DMS79 treated with DMSO at 0.1 percent for 48 hours (cell line): ENCODE data around the gene PSME1.
A peak's percentile ranks its signal among the peaks of the same experiment; 100 is the strongest.

Source experiments
- DNase-seq: peaks from one replicate; lab custom pipeline; 2025; lab: John Stamatoyannopoulos, UW

PSME1 gene

DNA sequence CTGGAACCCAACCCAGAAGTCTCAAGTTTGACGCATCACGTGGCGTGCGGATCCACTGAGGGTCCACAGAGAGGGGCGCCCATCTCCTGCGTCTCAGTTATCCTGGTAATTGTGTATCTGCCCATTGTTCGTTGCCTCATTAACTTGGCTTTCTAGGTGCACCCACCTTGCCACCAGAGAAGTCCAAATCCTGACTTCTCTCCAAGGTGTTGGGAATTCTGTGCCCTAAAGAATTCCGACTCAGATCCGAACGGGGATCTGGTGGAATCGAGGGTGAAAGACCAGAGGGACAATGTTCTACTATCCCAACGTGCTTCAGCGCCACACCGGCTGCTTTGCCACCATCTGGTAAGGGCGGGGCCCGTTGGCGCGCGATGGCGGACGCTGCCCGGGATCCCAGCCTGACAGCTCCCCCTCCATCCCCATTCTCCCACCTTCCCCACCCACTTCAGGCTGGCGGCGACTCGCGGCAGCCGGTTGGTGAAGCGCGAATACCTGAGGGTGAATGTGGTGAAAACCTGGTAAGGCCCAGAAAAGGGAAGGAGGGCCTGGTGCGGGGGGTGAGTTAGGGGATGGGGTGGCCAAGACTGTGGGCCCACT lies 36.4 kb downstream of the PSME1 start:
- DNase-seq, result peak; percentile 48

DNA sequence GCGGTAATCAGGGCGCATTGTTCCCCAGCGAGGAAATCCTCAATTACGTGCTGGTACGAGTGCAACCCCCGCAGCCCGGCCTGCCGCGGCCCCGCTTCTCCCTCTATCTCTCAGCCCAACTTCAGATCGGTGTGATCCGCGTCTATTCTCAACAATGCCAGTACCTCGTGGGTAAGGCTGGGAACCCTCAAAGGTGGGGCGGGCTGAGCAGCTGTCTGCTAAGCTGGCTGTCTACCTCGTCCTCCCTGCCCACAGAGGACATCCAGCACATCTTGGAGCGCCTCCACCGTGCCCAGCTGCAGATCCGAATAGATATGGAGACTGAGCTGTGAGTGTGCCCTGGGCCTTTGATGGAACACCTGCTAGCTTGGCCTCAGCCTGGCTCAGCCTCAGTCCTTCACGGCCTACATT lies 36.9 kb downstream of the PSME1 start:
- peak; percentile 36 for DNase-seq

DNA sequence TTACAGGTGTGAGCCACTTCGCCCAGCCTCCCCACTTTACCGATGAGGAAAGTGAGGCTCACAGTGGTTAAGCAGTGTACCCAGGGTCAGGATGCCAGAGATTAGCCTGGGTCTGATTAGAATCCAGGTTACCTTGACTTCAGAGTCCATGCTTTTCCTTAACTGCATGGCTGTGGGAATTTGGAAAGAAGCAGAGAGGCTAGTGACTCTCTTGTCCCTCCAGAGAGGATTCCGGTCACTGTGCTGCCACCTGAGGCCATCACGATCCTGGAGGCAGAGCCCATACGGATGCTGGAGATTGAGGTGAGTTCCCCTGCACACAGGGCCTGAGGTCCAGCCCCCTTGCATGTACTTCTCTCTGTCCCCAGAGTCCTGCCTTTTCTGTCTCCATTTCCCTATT lies 40.6 kb downstream of the PSME1 start:
- DNase-seq, result no peak

DNA sequence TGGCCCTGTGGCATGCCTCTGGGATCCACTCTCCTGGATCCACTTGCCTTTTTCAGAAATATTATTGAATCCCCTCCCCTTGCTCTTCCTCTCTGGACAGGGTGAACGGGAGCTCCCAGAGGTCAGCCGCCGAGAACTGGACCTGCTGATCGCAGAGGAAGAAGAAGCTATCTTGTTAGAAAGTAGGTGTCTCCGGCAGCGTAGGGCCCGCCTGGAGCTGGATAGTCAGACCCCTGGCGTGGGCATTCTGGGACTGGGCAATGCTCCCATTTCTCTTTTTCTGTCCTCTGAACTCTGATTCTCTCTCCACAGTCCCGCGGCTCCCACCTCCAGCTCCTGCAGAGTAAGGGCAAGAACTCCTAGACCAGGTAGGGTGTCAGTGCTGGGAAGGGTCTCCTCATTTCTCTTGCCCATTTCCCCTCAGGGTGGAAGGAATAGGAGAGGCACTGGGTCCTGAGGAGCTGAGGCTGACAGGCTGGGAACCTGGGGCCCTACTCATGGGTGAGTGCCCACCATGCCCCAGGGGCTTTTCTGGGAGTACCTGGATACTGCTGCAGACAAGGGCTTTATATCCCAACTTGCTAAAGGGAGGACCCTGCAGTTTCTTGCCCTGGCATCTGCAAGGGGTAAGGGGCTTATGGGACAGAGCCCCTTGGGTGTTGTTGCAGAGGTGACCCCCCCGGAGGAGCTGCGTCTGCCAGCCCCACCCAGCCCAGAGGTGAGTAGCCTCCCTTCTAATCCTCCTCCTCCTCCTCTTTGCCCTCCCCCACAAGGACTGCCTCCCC lies 41.2 kb downstream of the PSME1 start:
- no peak for DNase-seq

DNA sequence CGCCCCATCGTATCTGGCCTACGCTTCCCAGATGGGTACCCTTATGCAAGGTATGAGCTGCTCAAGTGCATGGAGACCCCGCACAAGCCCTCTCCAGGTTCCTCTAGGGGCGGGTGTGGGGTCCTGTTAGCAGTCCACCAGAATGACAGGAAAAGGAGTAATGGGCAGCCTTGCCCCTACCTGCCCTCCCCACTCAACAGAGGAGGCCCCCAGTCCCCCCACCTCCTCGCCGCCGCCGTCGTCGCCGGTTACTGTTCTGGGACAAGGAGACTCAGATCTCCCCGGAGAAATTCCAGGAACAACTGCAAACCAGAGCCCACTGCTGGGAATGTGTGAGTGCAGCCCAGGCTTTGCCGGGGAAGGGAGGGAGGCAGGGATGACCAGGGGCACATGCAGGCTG lies 41.9 kb downstream of the PSME1 start:
- no peak for DNase-seq

DNA sequence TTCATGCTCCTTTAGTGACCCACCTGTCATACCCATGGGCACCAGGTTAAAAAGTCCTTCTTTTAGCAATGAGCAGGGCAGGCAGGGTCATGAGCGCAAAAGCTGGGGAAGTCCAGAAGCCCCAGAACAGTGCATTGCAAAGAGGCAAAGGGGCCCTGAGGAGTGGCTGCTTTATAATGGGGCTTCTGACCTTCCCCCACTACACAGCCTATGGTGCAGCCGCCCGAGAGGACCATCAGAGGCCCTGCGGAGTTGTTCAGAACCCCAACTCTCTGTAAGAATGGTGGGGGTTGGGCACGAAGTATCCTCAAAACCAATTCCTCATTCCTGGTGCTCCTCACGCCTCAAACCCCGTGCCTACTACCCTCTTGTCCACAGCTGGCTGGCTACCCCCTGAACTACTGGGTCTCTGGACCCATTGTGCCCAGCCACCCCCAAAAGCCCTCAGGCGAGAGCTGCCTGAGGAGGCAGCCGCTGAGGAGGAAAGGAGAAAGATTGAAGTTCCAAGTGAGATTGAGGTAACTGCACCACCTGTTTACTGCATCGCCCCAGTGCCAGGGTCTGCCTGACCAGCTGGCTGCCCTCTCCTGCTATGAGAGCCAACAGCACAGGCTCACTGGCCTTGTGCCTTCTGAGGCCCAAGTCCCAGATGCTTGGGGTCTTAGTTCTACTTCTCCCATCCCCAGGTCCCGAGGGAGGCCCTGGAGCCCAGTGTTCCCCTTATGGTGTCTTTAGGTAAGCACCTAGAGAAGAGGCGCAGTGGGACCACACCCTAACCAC lies 42.6 kb downstream of the PSME1 start:
- DNase-seq, result no peak

DNA sequence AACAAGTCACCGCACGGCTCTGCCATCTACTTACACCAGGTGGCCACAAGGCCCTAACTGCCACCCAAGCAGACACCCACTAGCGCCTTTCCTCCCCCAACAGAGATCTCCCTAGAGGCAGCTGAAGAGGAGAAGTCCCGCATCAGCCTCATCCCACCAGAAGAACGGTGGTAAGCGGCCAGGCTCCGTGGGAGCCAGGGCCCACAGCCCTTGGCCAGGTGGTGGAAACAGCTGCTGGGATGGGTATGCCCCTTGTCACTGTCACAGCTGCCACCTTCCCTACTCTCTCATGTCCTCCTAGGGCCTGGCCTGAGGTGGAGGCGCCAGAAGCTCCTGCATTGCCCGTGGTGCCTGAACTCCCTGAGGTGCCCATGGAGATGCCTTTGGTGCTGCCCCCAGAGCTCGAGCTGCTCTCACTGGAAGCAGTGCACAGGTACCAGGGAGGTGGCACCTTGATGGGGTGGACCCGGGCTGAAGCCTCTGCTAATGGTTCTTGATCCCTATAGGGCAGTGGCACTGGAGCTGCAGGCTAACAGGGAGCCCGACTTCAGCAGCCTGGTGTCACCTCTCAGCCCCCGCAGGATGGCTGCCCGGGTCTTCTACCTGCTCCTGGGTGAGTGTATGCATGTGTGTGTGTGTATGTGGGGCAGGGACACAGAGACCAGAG lies 43.4 kb downstream of the PSME1 start:
- DNase-seq, result no peak

DNA sequence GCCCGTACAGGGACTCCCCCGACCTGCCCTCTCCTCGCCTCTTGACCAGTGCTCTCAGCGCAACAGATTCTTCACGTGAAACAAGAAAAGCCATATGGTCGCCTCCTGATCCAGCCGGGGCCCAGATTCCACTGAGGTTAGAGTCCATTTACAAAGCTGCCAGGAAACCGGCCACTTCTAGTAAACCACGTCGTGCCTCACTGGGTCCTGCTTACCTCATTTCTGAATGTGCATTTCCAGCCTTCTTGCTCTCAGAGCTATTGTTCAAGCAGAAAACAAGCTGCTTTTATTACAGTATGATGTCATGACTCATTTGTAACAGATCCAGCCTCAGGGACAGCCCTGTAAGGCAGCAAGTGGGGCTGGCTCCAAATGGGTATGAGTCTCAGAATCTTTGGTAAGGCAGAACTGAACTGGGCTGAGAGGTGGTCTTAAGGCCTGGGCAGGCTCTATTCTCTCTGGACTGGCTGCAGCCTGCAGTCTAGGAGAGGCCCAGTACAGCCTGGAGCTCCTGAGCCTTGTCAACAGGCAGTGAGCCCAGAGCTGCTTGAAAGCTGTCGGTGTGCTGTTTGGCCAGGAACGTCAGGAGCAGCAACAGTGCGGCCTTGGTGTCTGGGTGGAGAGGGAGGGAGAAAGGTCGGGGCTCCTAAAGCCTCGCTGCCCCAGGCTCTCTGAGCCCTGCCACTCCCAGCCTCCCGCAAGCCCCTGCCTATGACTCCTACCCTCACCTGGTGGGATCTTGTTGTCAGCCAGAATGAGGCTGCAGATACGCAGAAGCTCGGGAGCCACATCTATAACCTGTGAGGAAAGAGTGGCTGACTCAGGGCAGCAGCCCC lies 44.2 kb downstream of the PSME1 start:
- DNase-seq, result no peak

DNA sequence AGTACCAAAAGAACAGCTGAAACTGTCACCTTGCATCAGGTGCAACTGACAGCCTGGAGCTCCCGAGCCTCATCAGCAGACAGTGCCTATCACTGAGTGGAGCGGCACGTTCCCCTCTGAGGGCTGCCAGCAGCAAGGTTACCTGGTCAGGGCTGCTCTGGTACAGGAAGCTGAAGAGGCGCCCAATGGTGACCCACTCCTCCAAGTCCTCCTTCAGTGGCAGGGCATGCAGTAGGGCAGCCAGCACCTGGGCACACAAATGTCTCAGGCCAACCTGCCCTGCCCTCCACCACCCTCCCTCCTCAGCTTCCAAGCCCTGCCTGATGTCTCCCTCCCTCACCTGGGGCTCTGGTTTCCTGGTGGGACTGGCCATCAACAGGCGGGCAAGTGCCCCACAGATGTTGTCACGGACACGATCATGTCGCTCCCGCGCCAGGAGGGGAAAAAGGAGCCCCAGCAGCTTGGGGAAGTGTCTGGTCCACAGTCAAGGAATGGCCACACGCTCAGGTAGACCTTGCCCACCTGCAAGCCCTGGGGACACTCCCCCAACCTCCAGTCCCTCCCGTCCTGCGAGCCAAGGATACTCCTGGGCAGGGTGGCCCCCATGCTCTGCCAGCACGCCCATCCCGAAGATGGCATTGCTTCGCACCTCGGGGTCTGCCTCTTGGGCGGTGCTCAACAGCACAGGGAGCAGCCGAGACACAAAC lies 45.5 kb downstream of the PSME1 start:
- no peak for DNase-seq

DNA sequence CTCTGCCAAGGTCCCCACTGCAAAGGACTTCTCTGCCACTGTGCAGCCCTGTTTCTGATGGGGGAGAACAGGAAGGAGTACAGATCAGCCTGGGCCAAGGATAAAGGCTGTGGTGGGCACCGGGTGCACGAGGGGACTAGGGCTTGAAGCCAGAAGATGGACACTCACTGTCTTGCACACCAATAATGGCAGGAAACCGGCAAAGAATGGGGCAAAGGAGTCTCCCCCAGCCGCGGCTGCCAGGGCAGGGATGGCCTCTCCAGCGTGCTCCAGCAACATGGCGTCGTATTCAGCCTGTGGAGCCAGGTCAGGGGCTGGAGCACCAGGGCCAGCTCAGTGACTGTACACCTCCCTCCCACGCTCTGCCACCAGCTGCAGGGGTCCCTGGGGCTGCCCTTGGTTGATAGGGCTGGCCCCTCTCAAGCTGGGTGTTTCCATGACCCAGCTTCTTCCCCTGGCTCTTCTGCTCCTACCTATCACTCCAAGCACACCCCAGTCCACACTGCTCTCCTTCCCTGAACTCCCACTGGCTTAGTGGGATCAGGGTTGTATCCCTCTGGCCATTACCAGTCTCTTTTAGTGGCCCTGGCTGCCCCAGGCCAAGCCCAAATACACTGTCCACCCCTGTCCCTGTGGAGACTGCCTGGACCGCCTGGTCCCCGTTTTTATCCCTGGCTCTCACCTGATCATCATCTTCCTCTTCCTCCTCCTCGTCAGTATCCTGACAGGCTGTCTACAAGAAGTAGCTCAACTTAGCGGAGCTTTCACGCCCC lies 46.3 kb downstream of the PSME1 start:
- no peak for DNase-seq

DNA sequence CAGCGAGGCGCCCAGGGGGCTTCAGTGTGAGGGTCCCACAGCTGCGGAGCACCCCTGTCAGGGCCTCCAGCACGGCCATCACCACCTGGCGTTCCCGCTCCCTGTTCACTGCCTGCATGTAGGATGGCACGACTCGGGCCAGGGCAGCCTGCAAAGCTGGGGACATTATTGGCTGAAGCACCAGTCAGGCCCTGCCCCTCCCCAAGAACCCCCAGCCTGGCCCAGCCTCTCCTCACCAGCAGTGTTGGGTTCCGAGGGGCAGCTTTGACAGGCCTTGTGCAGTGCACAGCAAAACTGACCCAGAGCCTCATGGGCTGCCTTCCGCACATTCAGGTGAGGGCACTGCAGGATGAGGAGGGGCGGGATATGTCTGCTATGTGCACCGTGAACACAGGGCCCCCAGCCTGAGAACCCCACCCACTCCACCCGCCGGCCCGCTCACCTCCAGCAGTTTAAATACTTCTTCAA lies 47.1 kb downstream of the PSME1 start:
- DNase-seq, result no peak

DNA sequence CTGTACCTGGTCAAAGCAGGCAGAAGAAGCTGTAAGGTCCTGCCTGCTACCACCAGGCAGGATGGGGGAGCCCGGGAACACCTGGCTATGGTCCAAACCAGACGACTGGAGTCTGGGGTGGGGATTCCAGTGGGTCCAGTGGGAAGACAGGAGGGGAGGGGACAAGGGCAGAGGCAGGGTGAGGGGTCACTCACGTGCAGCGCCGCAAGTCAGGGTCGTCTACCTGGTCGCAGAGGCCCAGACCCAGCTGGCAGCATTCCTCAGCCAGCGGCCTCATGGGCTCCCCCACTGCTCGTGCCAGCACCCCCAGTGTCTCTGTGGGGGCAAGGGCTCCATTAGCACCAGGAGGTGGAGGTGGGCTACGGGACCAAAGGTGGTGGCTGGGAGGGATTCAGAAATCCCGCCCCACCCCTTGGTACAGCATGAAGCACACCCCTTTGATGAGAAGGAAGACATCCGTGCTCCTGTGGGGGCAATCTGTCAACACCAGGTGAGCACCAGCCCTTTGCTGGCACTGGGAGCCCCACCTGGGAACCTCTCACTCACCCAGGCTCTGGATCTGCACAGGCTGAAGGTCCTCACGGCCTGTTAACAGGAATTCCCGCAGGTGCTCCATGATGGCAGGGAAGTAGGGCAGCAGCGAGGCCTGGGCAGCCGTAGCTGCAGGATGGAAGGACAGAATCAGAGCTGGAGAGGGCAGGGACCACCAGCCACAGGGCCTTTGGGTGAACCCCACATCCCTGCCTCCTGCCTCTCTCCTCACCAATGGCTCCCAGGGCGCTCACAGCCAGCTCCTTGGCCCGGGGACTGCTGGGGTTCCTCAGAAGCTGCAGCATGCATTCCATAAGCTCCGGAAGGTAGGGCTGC lies 48.3 kb downstream of the PSME1 start:
- no peak for DNase-seq

DNA sequence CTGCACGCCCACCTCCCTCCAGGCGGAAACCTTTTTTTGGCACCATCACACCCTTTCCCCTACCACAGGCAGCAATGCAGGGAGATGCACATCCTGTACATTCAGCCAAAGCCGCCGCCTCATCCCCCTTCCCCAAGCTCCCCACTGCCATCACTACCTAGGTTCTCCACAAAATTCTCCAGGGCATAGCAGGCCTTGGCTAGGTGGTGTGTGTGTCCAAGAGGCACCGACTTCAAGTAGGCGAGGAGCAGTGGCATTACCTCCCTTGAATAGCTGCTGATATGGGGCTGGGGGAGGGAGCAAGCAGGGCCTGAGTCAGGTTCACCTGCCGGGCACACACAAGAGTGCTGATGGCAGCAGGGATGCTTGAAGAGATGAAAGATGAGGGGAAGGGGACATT lies 49.0 kb downstream of the PSME1 start:
- no peak for DNase-seq

DNA sequence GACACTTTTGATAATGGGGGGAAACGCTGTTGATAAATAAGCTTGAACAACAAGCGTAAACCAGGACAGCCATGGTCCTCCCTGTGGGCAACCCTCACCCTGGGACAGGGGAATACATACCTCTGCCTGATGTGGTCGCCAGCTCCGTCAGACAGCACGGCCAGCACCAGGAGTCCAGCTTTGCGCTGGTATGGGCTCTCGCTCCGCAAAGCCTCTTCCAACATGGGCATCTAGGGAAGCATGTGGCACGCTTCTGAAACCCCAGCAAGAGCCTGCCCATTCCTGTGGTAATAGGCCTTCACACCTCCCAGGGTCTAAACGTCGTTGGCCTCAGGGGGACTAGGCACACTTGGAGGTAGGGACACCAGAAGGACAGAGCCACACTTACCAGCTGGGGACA lies 49.7 kb downstream of the PSME1 start:
- no peak for DNase-seq

DNA sequence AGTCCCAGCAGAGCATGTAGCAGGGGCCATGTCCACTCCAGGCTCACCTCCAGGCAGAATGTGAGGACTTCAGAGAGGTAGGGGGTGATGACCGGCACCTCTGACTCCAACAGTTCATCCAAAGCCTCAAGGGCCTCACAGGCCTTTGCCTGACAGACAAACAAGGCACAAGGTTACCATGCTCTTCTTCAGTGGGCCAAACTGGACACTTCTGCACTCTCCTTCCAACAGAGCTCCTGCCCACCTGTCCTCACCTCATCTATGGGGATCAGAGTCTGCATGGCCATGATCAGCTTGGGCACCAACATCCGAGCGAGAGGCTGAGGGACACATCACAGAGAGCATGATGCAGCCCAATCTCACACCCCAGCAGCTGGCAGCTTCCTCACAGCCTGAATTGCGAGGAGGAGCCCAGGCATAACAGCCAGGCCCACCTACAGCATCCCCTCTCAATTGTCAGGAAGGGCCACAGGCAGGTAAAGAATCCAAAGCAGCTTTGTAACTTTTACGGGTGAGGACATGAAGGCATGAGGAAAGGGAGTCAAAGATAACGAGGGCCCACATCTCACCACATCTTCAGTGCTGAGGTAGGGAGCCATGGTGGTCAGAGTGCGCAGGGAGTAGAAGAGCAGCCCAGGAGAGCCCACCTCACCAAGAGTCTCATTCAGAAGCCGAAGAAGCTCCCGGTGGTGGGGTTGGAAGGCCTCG lies 51.0 kb downstream of the PSME1 start:
- no peak for DNase-seq

DNA sequence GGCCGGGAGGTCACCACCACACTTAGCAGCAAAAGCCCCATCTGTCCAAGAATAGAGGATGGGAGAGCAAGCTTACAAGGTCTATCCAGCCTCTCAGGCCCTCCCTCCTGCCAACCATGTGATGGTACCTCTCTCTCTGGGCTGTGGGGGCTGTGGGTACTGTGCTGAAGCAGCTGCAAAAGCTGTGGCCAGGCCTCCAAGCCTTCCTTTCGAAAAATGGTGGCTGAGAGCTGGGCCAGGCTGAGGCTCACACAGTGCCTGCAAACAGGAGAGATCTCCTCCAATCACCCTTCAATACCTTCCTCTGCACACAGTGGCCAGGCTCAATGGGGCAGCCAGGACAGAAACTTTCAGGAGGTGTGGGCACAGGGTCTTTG lies 51.5 kb downstream of the PSME1 start:
- DNase-seq, result no peak
